ENCODE measurements around the gene PARP14.
"Not testable (repeated sequence)": the region's sequence is repeated elsewhere in the genome, so short reads cannot be mapped to it uniquely, and the experiment has no call there.

The PARP14 gene

DNA sequence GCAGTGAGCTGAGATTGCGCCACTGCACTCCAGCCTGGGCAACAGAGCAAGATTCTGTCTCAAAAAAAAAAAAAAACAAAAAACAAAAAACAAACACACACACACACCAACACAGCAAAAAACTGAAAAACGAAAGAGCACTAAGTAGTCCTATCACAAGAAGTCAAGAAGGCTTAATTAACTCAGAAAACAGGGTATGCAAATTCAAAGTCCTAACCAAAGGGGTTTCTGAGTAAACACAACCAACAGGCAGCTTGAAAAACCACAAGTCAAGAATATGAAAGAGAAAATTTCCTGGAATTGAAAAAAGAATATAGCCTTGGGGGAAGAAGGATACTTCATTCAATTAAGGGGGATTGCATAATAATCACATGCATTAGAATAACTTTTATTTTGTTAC lies 37.7 kb upstream of the PARP14 start (continued):
- TF ChIP-seq, protein P1, sequence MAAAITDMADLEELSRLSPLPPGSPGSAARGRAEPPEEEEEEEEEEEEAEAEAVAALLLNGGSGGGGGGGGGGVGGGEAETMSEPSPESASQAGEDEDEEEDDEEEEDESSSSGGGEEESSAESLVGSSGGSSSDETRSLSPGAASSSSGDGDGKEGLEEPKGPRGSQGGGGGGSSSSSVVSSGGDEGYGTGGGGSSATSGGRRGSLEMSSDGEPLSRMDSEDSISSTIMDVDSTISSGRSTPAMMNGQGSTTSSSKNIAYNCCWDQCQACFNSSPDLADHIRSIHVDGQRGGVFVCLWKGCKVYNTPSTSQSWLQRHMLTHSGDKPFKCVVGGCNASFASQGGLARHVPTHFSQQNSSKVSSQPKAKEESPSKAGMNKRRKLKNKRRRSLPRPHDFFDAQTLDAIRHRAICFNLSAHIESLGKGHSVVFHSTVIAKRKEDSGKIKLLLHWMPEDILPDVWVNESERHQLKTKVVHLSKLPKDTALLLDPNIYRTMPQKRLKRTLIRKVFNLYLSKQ (tag by site-specific recombination; IDR thresholded peaks at IDR 0.05; ENCODE audit: borderline replicate concordance) = no peak

DNA sequence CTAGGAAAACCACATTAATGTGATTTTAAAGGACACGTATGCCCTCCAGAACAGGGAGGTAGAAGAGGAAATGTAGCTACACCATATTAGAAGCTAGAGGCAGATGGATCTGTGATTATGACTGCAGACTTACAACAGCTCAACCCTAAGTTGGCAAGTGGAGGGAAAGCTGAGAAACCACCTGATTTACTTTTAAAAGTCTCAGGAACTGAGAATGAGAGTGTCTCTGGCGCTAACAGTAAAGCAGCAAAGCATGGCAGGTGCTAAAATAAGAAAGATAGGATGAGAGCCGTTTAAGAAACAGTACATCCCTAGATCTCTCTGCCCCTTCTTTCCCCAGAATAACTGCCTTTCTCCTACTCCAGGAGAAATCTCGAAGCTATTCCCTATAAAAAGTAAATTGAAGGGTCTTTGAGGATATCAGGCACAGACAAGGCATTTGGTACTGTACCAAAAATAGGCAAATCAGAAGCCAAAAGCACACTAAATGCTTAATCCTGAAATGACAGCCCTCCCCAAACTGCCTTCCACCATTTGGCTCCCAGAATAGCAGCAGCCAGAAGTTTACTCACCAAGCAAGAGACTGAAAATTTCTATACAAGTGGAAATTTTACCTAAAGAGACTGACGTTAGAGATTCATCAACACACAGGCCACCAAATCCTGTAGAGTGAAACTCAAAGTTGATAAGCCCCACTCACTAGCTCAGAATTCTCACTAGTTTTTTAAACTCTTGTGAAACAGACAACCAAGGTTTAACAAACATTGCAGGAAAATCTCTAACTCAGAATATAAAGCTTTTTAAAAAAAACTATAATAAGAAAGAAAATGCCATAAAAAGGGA lies 34.3 kb upstream of the PARP14 start:
- Histone ChIP-seq H3K4me3 (ENCODE audit: low read depth, low read length) (no peak overlapping the region), H3K27ac (ENCODE audit: extremely low read depth, low read depth, low read length) (no peak overlapping the region), H3K36me3 (ENCODE audit: control insufficient read depth in 2 of 2, insufficient read depth in 1 of 2, low read length in 2 of 2) (no peaks in the 10 kb centered on the region), H3K4me1 (ENCODE audit: control insufficient read depth, insufficient read depth, low read length) (no peaks in the 10 kb centered on the region), H3K9me3 (ENCODE audit: control insufficient read depth, insufficient read depth, low read depth, low read length) (no peaks in the 10 kb centered on the region)
- no peak for TF ChIP-seq ZNF2 (tag by site-specific recombination; IDR thresholded peaks at IDR 0.05)
- TF ChIP-seq ZNF521 (tag by site-specific recombination; IDR thresholded peaks at IDR 0.05) = no peak
- TF ChIP-seq, protein P2, sequence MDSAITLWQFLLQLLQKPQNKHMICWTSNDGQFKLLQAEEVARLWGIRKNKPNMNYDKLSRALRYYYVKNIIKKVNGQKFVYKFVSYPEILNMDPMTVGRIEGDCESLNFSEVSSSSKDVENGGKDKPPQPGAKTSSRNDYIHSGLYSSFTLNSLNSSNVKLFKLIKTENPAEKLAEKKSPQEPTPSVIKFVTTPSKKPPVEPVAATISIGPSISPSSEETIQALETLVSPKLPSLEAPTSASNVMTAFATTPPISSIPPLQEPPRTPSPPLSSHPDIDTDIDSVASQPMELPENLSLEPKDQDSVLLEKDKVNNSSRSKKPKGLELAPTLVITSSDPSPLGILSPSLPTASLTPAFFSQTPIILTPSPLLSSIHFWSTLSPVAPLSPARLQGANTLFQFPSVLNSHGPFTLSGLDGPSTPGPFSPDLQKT (IDR thresholded peaks at IDR 0.05; ENCODE audit: borderline replicate concordance, low read depth, low read length) = no peak
- ChIA-PET CTCF (interaction anchor here (0.6 kb wide), 1 partner anchor 262 kb away, joined by 3 read pairs; the partner anchor contains the start of gene FAM162A), POLR2A (no interaction called here)

DNA sequence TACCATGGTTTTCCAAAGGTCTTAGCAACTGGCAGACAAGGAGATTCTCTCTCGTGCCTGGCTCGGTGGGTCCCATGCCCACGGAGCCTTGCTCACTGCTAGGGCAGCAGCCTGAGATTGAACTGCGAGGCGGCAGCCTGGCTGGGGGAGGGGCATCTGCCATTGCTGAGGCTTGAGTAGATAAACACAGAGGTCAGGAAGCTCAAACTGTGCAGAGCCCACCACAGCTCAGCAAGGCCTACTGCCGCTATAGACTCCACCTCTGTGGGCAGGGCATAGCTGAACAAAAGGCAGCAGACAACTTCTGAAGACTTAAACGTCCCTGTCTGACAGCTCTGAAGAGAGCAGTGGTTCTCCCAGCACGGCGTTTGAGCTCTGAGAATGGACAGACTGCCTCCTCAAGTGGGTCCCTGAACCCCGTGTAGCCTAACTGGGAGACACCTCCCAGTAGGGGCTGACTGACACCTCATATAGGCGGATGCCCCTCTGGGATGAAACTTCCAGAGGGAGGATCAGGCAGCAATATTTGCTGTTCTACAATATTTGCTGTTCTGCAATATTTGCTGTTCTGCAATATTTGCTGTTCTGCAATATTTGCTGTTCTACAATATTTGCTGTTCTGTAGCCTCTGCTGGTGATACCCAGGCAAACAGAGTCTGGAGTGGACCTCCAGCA lies 29.3 kb upstream of the PARP14 start:
- H3K36me3 ChIP-seq (ENCODE audit: control insufficient read depth in 2 of 2, insufficient read depth in 1 of 2, low read length in 2 of 2); H3K27ac ChIP-seq (ENCODE audit: extremely low read depth, low read depth, low read length); CTCF ChIA-PET; H3K4me3 ChIP-seq (ENCODE audit: low read depth, low read length); H3K4me1 ChIP-seq (ENCODE audit: control insufficient read depth, insufficient read depth, low read length); H3K9me3 ChIP-seq (ENCODE audit: control insufficient read depth, insufficient read depth, low read depth, low read length): not testable (repeated sequence)
- POLR2A ChIA-PET = interaction anchor here (0.6 kb wide), 1 partner anchor 550 kb away, joined by 5 read pairs; no protein-coding TSS in a partner anchor

DNA sequence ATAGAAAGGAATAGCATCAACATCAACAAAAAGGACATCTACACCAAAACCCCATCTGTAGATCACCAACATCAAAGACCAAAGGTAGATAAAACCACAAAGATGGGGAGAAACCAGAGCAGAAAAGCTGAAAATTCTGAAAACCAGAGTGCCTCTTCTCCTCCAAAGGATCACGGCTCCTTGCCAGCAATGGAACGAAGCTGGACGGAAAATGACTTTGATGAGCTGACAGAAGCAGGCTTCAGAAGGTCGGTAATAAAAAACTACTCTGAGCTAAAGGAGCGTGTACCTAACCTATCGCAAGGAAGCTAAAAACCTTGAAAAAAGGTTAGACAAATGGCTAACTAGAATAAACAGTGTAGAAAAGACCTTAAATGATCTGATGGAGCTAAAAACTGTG lies 28.7 kb upstream of the PARP14 start:
- H3K27ac ChIP-seq (ENCODE audit: extremely low read depth, low read depth, low read length); CTCF ChIA-PET; H3K36me3 ChIP-seq (ENCODE audit: control insufficient read depth in 2 of 2, insufficient read depth in 1 of 2, low read length in 2 of 2); H3K4me1 ChIP-seq (ENCODE audit: control insufficient read depth, insufficient read depth, low read length); H3K4me3 ChIP-seq (ENCODE audit: low read depth, low read length); POLR2A ChIA-PET; H3K9me3 ChIP-seq (ENCODE audit: control insufficient read depth, insufficient read depth, low read depth, low read length): not testable (repeated sequence)

DNA sequence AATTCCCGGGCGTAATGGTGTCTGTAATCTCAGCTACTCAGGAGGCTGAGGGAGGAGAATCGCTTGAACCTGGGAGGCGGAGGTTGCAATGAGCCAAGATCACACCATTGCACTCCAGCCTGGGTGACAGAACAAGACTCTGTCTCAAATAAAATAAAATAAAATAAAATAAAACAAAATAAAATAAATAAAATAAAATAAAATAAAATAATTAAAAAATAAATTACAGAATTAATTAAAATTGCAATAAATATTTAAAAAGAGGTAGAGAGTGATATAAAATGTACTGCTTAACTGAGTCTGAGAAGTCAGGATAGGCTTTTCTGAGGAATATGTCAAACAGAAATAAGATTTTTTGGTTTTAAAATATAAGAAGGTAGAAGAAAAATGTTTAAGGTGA lies 22.3 kb upstream of the PARP14 start:
- POLR2A ChIA-PET; CTCF ChIA-PET; H3K4me3 ChIP-seq (ENCODE audit: low read depth, low read length); H3K27ac ChIP-seq (ENCODE audit: extremely low read depth, low read depth, low read length); H3K4me1 ChIP-seq (ENCODE audit: control insufficient read depth, insufficient read depth, low read length); H3K36me3 ChIP-seq (ENCODE audit: control insufficient read depth in 2 of 2, insufficient read depth in 1 of 2, low read length in 2 of 2); H3K9me3 ChIP-seq (ENCODE audit: control insufficient read depth, insufficient read depth, low read depth, low read length): not testable (repeated sequence)

DNA sequence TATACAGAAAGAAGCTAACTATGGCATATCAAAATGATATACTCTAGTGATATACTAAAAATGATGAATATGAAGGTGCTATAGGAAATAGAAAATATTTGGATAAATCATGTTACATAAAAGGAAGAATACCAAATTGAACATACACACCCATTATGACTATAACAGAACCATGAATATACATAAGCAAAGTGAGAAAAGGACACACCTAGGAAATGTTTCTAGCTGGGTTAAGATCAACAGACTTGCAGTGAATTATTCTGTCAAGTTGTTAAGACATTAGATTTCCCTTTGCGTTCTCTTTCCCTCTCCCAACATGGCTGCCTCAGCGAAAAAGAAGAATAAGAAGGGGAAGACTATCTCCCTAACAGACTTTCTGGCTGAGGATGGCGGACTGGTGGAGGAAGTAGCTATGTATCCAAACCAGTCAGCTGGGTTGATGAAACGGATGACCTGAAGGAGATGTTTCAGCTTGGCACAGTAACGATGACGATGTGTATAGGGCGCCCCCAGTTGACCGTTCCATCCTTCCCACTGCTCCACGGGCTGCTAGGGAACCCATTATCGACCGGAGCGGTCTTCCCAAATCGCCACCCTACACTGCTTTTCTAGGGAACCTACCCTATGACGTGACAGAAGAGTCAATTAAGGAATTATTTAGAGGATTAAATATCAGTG lies 20.2 kb upstream of the PARP14 start:
- ChIA-PET CTCF (interaction anchor here (0.6 kb wide), 1 partner anchor 25 kb away, joined by 3 read pairs; no protein-coding TSS in a partner anchor), POLR2A (no interaction called here)
- H3K36me3 ChIP-seq (ENCODE audit: control insufficient read depth in 2 of 2, insufficient read depth in 1 of 2, low read length in 2 of 2) = no peaks in the 10 kb centered on the region
- no peaks in the 10 kb centered on the region for H3K9me3 ChIP-seq (ENCODE audit: control insufficient read depth, insufficient read depth, low read depth, low read length)
- TF ChIP-seq ZNF560 (tag by site-specific recombination; IDR thresholded peaks at IDR 0.05; ENCODE audit: borderline replicate concordance) (no peak), ZNF239 (tag by site-specific recombination; IDR thresholded peaks at IDR 0.05) (no peak), SP3 (tag by site-specific recombination; IDR thresholded peaks at IDR 0.05) (no peak), ZNF140 (tag by site-specific recombination; IDR thresholded peaks at IDR 0.05) (no peak), RBAK (tag by site-specific recombination; IDR thresholded peaks at IDR 0.05) (no peak), ZSCAN23 (tag by site-specific recombination; IDR thresholded peaks at IDR 0.05) (no peak)
- TF ChIP-seq, protein P3, sequence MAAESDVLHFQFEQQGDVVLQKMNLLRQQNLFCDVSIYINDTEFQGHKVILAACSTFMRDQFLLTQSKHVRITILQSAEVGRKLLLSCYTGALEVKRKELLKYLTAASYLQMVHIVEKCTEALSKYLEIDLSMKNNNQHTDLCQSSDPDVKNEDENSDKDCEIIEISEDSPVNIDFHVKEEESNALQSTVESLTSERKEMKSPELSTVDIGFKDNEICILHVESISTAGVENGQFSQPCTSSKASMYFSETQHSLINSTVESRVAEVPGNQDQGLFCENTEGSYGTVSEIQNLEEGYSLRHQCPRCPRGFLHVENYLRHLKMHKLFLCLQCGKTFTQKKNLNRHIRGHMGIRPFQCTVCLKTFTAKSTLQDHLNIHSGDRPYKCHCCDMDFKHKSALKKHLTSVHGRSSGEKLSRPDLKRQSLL (tag by site-specific recombination; IDR thresholded peaks at IDR 0.05) = no peak
- TF ChIP-seq, protein P4, sequence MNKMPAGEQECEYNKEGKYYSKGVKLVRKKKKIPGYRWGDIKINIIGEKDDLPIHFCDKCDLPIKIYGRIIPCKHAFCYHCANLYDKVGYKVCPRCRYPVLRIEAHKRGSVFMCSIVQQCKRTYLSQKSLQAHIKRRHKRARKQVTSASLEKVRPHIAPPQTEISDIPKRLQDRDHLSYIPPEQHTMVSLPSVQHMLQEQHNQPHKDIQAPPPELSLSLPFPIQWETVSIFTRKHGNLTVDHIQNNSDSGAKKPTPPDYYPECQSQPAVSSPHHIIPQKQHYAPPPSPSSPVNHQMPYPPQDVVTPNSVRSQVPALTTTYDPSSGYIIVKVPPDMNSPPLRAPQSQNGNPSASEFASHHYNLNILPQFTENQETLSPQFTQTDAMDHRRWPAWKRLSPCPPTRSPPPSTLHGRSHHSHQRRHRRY (tag by site-specific recombination; IDR thresholded peaks at IDR 0.05) = no peak
- H3K4me1 ChIP-seq (ENCODE audit: control insufficient read depth, insufficient read depth, low read length) = no peaks in the 10 kb centered on the region
- H3K4me3 ChIP-seq (ENCODE audit: low read depth, low read length) = no peak overlapping the region
- H3K27ac ChIP-seq (ENCODE audit: extremely low read depth, low read depth, low read length) = no peak overlapping the region
